ENCODE results near the gene TTC6. TPM values are rescaled to one million over a fixed set of nuclear protein-coding genes. Genes with fewer than 3 reads are reported as not detected.

TTC6 gene
- total and polyA plus RNA-seq, 10 of the 15 experiments (the other 5 are each of a cell fraction or from before 2014, with no cell fraction given) = not detected

DNA sequence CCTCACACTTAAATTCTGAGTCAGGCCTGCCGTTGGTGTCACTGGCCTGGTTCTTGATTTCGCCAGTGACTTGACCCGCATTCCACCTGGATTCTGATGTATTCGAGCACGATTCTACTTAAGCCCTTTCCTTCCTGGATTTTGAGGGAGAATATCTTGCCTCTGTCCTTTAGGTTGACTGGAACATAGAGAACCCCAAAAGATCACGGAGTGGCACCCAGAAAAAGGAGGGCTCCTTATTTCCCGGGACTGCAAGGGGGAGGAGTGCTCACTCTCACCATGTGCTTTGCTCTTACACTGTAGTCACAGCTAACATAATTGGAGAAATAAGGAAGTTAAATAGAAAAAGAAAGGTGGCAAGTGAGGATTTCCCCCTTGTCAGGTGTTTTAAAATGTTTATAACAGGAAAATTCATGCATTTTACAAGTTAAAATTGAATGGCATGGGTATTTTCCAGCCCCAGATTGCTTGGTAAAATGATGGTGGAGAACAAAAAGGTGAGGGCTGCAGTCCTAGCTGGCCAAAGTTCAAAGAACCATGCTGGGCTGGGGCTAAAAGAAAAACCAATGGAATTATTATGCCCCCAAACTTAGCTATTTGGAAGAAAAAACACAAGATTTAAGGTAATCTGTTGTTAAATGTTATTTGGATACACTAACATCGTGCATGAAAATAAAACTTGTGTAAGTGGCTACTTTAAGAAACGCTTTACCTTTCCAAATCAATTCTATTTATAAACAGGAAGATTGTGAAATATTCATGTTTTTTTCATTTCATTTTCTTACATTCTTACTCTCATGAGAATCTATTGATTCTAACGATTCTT lies 9.2 kb upstream of the TTC6 start:
- ATAC-seq = no peak
- H4K20me1 ChIP-seq (ENCODE audit: control insufficient read depth, insufficient read depth) = no peaks in the 10 kb centered on the region
- H3K4me1 ChIP-seq (ENCODE audit: control insufficient read depth, insufficient read depth, low read length) = no peaks in the 10 kb centered on the region
- RAD21 ChIA-PET (ENCODE audit: unreplicated experiment) = no interaction called here
- H2AFZ ChIP-seq (ENCODE audit: control insufficient read depth, low read depth, low read length) = no peak overlapping the region
- H3K36me3 ChIP-seq (ENCODE audit: control insufficient read depth in 2 of 2, insufficient read depth in 2 of 2, low read length in 1 of 2) = no peaks in the 10 kb centered on the region
- no peak overlapping the region for H3K4me3 ChIP-seq
- H3K27me3 ChIP-seq (replicated peaks in 1 of 2; ENCODE audit: control insufficient read depth in 2 of 2, insufficient read depth in 2 of 2, low read length in 1 of 2) = no peaks in the 10 kb centered on the region
- WGBS (ENCODE audit: insufficient coverage, insufficient replicate concordance, low lambda C conversion rate, missing lambda C conversion rate) = 24% methylated on average over 10 of the region's 10 CpGs
- CTCF ChIA-PET = no interaction called here
- POLR2A ChIA-PET = no interaction called here
- DNase-seq (ENCODE audit: low read depth, low spot score) = no peak
- no peak for FAIRE-seq
- intact Hi-C loops (cut with micrococcal nuclease; ENCODE audit: unreplicated experiment) (no loop called here), in situ Hi-C loops (cut with MboI) (no loop called here)
- no peaks in the 10 kb centered on the region; the same call in 2 of the 3 replicates for H3K9me3 ChIP-seq (replicated peaks; ENCODE audit: control insufficient read depth, insufficient read depth, low read length)
- no peak overlapping the region for H3K27ac ChIP-seq (ENCODE audit: control insufficient read depth, insufficient read depth)
- H3K4me2 ChIP-seq (ENCODE audit: control insufficient read depth, insufficient read depth) = no peak overlapping the region
- no peaks in the 10 kb centered on the region for H3K79me2 ChIP-seq (ENCODE audit: control insufficient read depth, insufficient read depth, low read length)
- BruUV-seq (replicated peaks) = no TSS peak
- TF ChIP-seq MXI1 (IDR thresholded peaks at IDR 0.05; ENCODE audit: low read depth, low read length) = no peak
- no peak for TF ChIP-seq GATAD2B (conservative IDR thresholded peaks at IDR 0.05; ENCODE audit: low read depth)
- SMC1A ChIA-PET (ENCODE audit: uncharacterized antibody, unreplicated experiment) = no interaction called here
- no peak overlapping the region for H3K9ac ChIP-seq (ENCODE audit: control insufficient read depth, insufficient read depth, low read length)

DNA sequence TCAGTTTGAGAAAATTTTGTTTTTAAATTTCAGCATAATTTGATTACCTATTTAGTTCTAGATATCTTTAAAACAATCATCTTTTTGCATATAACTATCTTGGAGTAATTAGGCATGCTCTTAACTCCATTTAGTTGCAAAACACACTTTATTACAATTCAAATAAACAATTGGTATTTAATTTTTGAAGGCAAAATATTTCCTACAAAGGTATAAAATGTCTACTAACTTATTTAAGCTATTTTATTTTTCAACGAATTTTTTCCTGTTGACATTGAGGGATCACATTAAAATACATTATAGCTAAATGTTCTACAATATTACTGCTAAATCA lies 8.7 kb upstream of the TTC6 start:
- ATAC-seq (no peak), FAIRE-seq (no peak), DNase-seq (ENCODE audit: low read depth, low spot score) (no peak)
- no peaks in the 10 kb centered on the region; the same call in 2 of the 3 replicates for H3K9me3 ChIP-seq (replicated peaks; ENCODE audit: control insufficient read depth, insufficient read depth, low read length)
- H3K4me1 ChIP-seq (ENCODE audit: control insufficient read depth, insufficient read depth, low read length) = no peaks in the 10 kb centered on the region
- no peak overlapping the region for H3K27ac ChIP-seq (ENCODE audit: control insufficient read depth, insufficient read depth)
- ChIA-PET POLR2A (no interaction called here), RAD21 (ENCODE audit: unreplicated experiment) (no interaction called here), SMC1A (ENCODE audit: uncharacterized antibody, unreplicated experiment) (no interaction called here), CTCF (no interaction called here)
- no TSS peak for BruUV-seq (replicated peaks)
- H3K4me2 ChIP-seq (ENCODE audit: control insufficient read depth, insufficient read depth) = no peak overlapping the region
- H3K4me3 ChIP-seq = no peak overlapping the region
- in situ Hi-C loops (cut with MboI) = no loop called here
- H3K36me3 ChIP-seq (ENCODE audit: control insufficient read depth in 2 of 2, insufficient read depth in 2 of 2, low read length in 1 of 2) = no peaks in the 10 kb centered on the region
- no peaks in the 10 kb centered on the region for H4K20me1 ChIP-seq (ENCODE audit: control insufficient read depth, insufficient read depth)
- intact Hi-C loops (cut with micrococcal nuclease; ENCODE audit: unreplicated experiment) = no loop called here
- WGBS (ENCODE audit: insufficient coverage, insufficient replicate concordance, low lambda C conversion rate, missing lambda C conversion rate) = 0% methylated on average over 1 of the region's 1 CpG
- no peaks in the 10 kb centered on the region for H3K27me3 ChIP-seq (replicated peaks in 1 of 2; ENCODE audit: control insufficient read depth in 2 of 2, insufficient read depth in 2 of 2, low read length in 1 of 2)
- H2AFZ ChIP-seq (ENCODE audit: control insufficient read depth, low read depth, low read length) = no peak overlapping the region
- H3K79me2 ChIP-seq (ENCODE audit: control insufficient read depth, insufficient read depth, low read length) = no peaks in the 10 kb centered on the region
- H3K9ac ChIP-seq (ENCODE audit: control insufficient read depth, insufficient read depth, low read length) = no peak overlapping the region
- TF ChIP-seq SUPT20H (IDR thresholded peaks at IDR 0.05; ENCODE audit: borderline replicate concordance, control insufficient read depth, low read depth, low read length) = no peak
- TF ChIP-seq, protein P1, sequence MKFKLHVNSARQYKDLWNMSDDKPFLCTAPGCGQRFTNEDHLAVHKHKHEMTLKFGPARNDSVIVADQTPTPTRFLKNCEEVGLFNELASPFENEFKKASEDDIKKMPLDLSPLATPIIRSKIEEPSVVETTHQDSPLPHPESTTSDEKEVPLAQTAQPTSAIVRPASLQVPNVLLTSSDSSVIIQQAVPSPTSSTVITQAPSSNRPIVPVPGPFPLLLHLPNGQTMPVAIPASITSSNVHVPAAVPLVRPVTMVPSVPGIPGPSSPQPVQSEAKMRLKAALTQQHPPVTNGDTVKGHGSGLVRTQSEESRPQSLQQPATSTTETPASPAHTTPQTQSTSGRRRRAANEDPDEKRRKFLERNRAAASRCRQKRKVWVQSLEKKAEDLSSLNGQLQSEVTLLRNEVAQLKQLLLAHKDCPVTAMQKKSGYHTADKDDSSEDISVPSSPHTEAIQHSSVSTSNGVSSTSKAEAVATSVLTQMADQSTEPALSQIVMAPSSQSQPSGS (IDR thresholded peaks at IDR 0.05; ENCODE audit: low read length) = no peak
- TF ChIP-seq NFXL1 (IDR thresholded peaks at IDR 0.05; ENCODE audit: borderline replicate concordance) = no peak
- TF ChIP-seq, protein P2, sequence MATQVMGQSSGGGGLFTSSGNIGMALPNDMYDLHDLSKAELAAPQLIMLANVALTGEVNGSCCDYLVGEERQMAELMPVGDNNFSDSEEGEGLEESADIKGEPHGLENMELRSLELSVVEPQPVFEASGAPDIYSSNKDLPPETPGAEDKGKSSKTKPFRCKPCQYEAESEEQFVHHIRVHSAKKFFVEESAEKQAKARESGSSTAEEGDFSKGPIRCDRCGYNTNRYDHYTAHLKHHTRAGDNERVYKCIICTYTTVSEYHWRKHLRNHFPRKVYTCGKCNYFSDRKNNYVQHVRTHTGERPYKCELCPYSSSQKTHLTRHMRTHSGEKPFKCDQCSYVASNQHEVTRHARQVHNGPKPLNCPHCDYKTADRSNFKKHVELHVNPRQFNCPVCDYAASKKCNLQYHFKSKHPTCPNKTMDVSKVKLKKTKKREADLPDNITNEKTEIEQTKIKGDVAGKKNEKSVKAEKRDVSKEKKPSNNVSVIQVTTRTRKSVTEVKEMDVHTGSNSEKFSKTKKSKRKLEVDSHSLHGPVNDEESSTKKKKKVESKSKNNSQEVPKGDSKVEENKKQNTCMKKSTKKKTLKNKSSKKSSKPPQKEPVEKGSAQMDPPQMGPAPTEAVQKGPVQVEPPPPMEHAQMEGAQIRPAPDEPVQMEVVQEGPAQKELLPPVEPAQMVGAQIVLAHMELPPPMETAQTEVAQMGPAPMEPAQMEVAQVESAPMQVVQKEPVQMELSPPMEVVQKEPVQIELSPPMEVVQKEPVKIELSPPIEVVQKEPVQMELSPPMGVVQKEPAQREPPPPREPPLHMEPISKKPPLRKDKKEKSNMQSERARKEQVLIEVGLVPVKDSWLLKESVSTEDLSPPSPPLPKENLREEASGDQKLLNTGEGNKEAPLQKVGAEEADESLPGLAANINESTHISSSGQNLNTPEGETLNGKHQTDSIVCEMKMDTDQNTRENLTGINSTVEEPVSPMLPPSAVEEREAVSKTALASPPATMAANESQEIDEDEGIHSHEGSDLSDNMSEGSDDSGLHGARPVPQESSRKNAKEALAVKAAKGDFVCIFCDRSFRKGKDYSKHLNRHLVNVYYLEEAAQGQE (IDR thresholded peaks at IDR 0.05; ENCODE audit: low read depth, low read length) = no peak
- no peak for TF ChIP-seq CREB1 (IDR thresholded peaks at IDR 0.05; ENCODE audit: low read depth)
- TF ChIP-seq RELA (IDR thresholded peaks at IDR 0.05; ENCODE audit: borderline replicate concordance, partially characterized antibody) = no peak
- no peak for TF ChIP-seq RCOR1 (conservative IDR thresholded peaks at IDR 0.05; ENCODE audit: low read depth, low read length)
- no peak for TF ChIP-seq YY1 (IDR thresholded peaks at IDR 0.05; ENCODE audit: low read depth, low read length)
- TF ChIP-seq ZNF622 (IDR thresholded peaks at IDR 0.05) = no peak
- no peak for TF ChIP-seq ESRRA (IDR thresholded peaks at IDR 0.05; ENCODE audit: low read length)

All from GM12878 (cell line).